GM21619 (cell line): Measurements from ENCODE around the gene PNISR.
A peak's percentile ranks its signal among the peaks of the same experiment; 100 is the strongest.

Experiments used
- ATAC-seq: cut with Tn5 transposase; IDR thresholded peaks from one replicate; pipeline ENCODE4 v1.9.1; 2021; ENCODE audit not compliant: unreplicated experiment

Gene PNISR

GRCh38 chr6:99412065-99412464 lies 13.0 kb downstream of the PNISR start:
- no peak for ATAC-seq

DNA sequence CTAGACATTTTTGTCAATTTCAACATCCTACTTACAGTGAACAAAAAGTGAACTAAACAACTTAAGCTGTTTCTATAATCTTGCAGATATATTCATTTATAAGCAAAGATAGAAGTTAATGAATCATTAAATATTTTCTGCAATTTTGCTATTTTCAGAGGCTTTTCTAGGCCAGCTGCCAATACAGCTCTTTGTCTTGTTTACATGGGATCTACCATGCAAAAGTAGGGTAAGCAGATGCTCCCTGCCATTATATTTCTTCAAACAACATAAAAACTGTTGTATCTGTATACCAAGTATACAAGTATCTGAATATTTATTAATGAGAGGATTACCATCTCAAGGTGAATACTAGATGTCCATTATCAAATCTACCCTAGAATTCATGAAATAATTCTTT lies 15.4 kb downstream of the PNISR start:
- ATAC-seq = no peak

- ATAC-seq = no peak
Observed at GRCh38 chr6:99407076-99407475, 18.0 kb downstream of the PNISR start.

- ATAC-seq = no peak
Observed at GRCh38 chr6:99402448-99402847, 22.7 kb downstream of the PNISR start.

DNA sequence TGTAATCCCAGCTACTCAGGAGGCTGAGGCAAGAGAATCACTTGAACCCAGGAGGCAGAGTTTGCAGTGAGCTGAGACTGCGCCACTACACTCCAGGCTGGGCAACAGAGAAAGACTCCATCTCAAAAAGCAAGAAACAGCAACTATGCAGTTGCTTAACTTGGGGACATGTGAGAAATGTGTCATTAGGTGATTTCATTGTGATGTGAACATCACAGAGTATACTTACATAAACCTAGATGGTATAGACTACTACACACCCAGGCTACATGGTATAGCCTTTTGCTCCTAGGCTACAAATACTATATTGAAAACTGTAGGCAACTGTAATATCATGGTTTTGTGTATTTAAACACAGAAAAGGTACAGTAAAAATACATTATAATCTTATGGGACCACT lies 27.8 kb downstream of the PNISR start:
- ATAC-seq = no peak

DNA sequence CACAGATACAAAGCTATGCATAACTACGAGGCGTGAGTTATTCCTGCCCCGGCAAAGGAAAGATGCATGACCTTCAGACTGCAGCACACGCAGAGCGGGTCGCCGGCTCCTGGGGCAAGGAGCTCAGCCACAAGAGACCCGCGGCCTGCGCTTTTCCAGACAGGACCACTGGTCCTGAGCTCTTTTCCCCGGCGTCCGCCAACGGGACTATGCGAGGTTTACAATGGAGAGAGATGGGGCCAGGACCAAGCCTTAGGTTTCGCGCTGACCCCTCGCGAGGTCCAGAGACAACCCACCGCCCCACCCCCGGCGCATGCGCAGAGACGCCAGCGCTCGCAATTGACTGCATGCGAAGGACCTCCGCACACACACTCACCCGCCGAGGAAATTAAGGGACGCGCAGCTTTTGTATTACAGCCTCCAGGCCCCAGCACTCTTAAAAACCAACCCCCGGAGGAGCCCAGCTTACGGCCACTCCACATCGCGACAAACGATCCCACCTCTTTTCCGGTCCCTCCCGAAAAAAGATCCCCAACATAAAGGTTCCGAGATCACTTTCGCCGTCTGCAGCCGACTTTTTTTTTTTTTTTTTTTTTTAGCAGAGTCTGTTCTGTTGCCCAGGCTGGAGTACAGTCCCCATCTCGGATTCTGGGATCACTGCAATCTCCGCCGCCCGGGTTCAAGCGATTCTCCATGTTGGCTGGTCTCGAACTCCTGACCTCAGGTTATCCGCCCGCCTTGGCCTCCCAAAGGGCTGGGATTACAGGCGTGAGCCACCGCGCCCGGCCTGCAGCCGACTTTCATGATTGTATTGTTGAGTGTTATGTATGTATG lies 31.2 kb downstream of the PNISR start, which contains the start of gene COQ3:
Gene COQ3 (minus strand): TSS at position 498 of the 834 bp plus-strand sequence. CDS start 16 bp downstream, at position 482.
- ATAC-seq = peak; percentile 71

DNA sequence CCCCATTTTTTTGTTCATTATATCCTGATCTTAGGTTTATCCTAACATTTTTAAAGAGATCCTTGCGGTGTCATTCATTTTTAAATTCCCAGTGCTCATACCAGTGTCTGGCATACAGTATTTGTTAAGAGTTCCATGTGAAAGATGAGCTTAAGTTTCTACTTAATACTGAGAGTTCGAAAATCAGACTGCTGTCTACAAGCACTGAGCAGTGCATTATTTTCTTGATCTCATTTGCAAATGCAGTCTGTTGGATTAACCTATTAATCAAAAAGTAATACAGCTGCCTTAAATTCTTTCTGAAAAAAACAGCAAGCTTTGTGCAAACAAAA lies 31.8 kb downstream of the PNISR start:
- peak; percentile 23 for ATAC-seq

- ATAC-seq = no peak
Observed at GRCh38 chr6:99390896-99391295, 34.2 kb downstream of the PNISR start.

GRCh38 chr6:99384507-99384906 lies 40.6 kb downstream of the PNISR start:
- ATAC-seq = no peak

DNA sequence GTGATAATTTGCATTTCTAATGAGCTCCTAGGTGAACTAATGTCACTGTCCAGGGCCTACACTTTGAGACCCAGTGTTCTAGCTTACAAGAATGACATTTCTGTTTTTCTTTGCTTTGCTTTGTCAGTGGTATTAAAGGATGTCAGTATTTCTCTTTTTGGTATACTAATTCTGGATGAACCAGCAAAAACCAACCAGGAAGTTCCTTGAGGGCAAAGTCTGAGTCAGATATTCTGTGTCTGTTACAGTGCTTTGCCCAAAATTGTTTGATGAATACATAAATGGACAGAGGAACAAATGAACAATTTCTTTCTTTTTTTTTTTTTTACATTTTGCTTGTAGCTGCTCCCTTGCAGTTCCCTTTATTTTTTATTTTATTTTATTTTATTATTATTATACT lies 46.5 kb downstream of the PNISR start:
- no peak for ATAC-seq

- no peak for ATAC-seq
Observed at GRCh38 chr6:99369533-99369932, 55.6 kb downstream of the PNISR start.

- no peak for ATAC-seq
Observed at GRCh38 chr6:99366852-99367251, 58.3 kb downstream of the PNISR start.

- ATAC-seq = peak; percentile 92
Observed at GRCh38 chr6:99364026-99364425, 61.1 kb downstream of the PNISR start.

- ATAC-seq = no peak
Observed at GRCh38 chr6:99362678-99363268, 62.3 kb downstream of the PNISR start.

GRCh38 chr6:99359800-99360199 lies 65.3 kb downstream of the PNISR start:
- ATAC-seq = no peak

DNA sequence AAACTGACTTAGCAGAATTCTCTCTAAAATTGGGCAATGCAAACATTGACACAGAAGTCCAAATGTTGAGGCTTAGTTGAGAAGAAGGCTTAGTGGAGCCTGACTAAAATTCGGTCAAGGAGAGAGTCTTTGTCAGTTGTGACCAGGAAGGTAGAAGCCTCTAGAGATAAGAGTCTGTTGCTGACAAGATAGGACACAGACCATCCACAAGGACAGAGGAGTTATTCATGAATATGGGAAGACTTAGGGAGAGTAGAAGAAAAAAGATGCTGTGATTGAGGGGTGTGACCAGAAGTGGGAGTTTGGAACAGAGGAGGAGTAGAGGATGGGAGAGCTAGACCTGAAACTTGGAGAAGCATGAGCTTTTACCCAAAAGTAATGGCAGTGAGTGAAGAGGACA lies 68.5 kb downstream of the PNISR start:
- ATAC-seq = no peak

DNA sequence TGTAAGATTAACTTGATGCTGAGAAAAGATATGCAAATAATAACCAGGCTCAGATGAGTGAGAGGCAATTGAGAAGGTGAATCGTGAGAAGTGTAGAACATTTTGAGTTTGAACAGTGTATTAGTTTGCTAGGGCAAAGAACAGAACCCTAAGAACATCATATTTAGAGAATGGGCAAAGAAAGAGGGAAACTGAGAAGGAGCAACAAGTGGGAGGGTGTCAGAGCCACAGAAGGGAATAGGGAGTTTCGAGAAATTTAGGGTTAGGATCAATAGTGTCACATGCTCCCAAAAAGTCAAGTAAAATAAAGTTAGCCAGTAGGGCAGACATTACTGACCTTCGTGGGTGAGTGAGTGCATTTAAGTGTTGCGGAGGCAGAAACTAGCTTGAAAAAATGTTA lies 70.1 kb downstream of the PNISR start:
- ATAC-seq = no peak

GRCh38 chr6:99353126-99353525 lies 72.0 kb downstream of the PNISR start:
- no peak for ATAC-seq

- no peak for ATAC-seq
Observed at GRCh38 chr6:99350573-99350972, 74.5 kb downstream of the PNISR start.

DNA sequence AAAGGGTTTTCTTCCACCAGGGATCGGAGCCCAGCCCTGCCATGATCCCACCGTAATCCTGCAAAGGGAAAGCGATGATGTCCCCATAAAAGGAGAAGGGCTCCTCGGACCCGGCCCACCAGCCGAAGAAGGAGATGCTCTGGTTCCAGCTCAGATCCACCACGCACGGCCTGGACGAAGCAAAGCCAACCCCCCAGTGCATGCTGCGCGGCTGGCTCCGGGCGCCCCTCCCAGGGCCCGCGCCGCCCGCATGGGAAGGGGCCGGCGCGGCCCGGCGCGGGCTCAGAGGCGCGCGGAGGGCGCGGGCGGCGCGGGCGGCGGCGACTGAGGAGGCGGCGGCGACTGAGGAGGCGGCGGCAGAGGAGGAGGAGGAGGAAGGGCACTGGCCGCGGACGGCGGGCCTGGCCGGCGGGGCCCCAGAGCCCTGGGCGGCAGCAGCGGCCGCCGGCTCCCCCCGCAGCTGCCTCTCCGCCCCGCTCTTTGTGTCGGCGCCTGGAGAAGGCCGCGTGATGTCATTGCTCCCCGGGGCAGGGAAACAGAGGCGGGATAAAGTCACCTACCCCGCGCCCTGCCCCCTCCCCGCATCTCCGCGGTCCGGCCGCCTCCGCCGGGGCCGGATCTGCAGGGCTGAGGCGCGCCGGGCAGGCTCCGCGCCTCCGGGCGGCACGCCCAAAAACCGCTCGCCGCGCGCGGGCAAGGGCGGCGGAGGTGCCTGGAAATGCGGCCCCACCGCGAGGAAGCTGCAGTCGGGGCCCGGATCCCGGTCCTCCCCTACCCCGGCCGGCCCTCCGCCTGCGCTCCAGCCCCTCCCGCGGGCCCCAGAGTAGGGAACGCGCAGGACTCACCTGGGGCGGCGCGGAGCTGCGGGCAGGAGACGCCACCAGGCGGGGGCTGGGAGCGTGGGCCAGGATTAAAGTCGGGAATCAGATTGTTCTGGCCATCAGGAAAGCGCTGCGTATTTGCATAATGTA lies 75.7 kb downstream of the PNISR start, which contains the start of gene FAXC:
Gene FAXC (minus strand): TSS at position 504 of the 971 bp plus-strand sequence. CDS start 302 bp downstream, at position 202.
- peak; percentile 49 for ATAC-seq
